Left ventricle myocardium inferior (tissue), 1 donor: ENCODE measurements around the gene CCDC50. TPM values are rescaled to one million over a fixed set of nuclear protein-coding genes. Genes with fewer than 3 reads are reported as not detected.
A peak's percentile ranks its signal among the peaks of the same experiment; 100 is the strongest.

Experiments used
- DNase-seq: peaks from one replicate; pipeline ENCODE4 v3.0.0-alpha.2; 2020
- H3K27ac ChIP-seq: fragments of 200-600 bp; replicated peaks from 2 replicates; pipeline ENCODE4 v1.8.0; 2021
- H3K27me3 ChIP-seq: fragments of 200-600 bp; 2 replicates; pipeline ENCODE4 v1.8.0; 2021; ENCODE audit warnings: low read depth
- H3K36me3 ChIP-seq: fragments of 200-600 bp; 2 replicates; pipeline ENCODE4 v1.8.0; 2021
- H3K4me1 ChIP-seq: fragments of 200-600 bp; 2 replicates; pipeline ENCODE4 v1.8.0; 2021
- H3K4me3 ChIP-seq: fragments of 200-600 bp; 2 replicates; pipeline ENCODE4 v1.8.0; 2021; ENCODE audit warnings: mild to moderate bottlenecking, moderate library complexity
- H3K9me3 ChIP-seq: fragments of 200-600 bp; replicated peaks from 2 replicates; pipeline ENCODE4 v1.8.0; 2021
- CTCF ChIP-seq: fragments of 200-600 bp; IDR thresholded peaks from 2 replicates; pipeline ENCODE4 v1.8.0; 2021; ENCODE audit warnings: antibody characterized with exemption, mild to moderate bottlenecking, borderline replicate concordance
- intact Hi-C: fragments of 100-400 bp; cut with micrococcal nuclease; formaldehyde crosslinking; loops from one replicate; pipeline ENCODE4 v1.11.0; 2022
- total RNA-seq: library from RNA; stranded (reverse); fragmentation: NEBNext Ultra II Directional; extraction: Animal tissue kit (Norgen Biotek cat#: 25700); gene quantifications from one replicate; pipeline ENCODE4 v1.2.1, GENCODE V29; 2021
- donor health status: DM: no; HTN: yes; CAD: no; lungs with severe emphysema.

Gene CCDC50
- total RNA-seq, 1 donor from 2014 or later: 52.1 TPM

- Histone ChIP-seq H3K27me3 (no peaks in the 10 kb centered on the region), H3K4me3 (peak overlapping the region; percentile 28), H3K9me3 (peaks cover 7% of the 10 kb centered on the region), H3K36me3 (no peaks in the 10 kb centered on the region), H3K27ac (peak overlapping the region; percentile 44), H3K4me1 (peaks cover 5% of the 10 kb centered on the region)
- TF ChIP-seq CTCF: no peak
- DNase-seq: no peak
- intact Hi-C loops: no loop called here
Observed at GRCh38 chr3:191290311-191291025, 38.7 kb upstream of the CCDC50 start.

GRCh38 chr3:191292243-191293015 lies 36.8 kb upstream of the CCDC50 start:
- intact Hi-C loops: no loop called here
- Histone ChIP-seq H3K4me1 (peaks cover 5% of the 10 kb centered on the region), H3K9me3 (peaks cover 4% of the 10 kb centered on the region)

GRCh38 chr3:191294291-191294690 lies 34.9 kb upstream of the CCDC50 start:
- TF ChIP-seq CTCF: no peak
- Histone ChIP-seq H3K9me3 (no peaks in the 10 kb centered on the region), H3K27ac (no peak overlapping the region), H3K4me1 (peaks cover 5% of the 10 kb centered on the region), H3K36me3 (no peaks in the 10 kb centered on the region), H3K4me3 (no peak overlapping the region), H3K27me3 (no peaks in the 10 kb centered on the region)
- DNase-seq: no peak
- intact Hi-C loops: no loop called here

More at GRCh38 chr3:191292243-191293015, 36.8 kb upstream of the CCDC50 start:
- Histone ChIP-seq H3K4me3 (no peak overlapping the region), H3K27ac (no peak overlapping the region), H3K27me3 (no peaks in the 10 kb centered on the region), H3K36me3 (no peaks in the 10 kb centered on the region)
- no peak for DNase-seq
- no peak for TF ChIP-seq CTCF

GRCh38 chr3:191296041-191296541 lies 33.1 kb upstream of the CCDC50 start:
- intact Hi-C loops: no loop called here
- H3K9me3 ChIP-seq: no peaks in the 10 kb centered on the region
- H3K27me3 ChIP-seq: no peaks in the 10 kb centered on the region
- H3K27ac ChIP-seq: no peak overlapping the region
- no peaks in the 10 kb centered on the region for H3K36me3 ChIP-seq
- DNase-seq: no peak
- no peak overlapping the region for H3K4me3 ChIP-seq
- no peak for TF ChIP-seq CTCF
- H3K4me1 ChIP-seq: no peaks in the 10 kb centered on the region

GRCh38 chr3:191298846-191299245 lies 30.3 kb upstream of the CCDC50 start:
- Histone ChIP-seq H3K36me3 (no peaks in the 10 kb centered on the region), H3K4me3 (no peak overlapping the region), H3K4me1 (no peaks in the 10 kb centered on the region), H3K27me3 (no peaks in the 10 kb centered on the region), H3K27ac (no peak overlapping the region), H3K9me3 (no peaks in the 10 kb centered on the region)
- DNase-seq: no peak
- intact Hi-C loops: no loop called here
- TF ChIP-seq CTCF: no peak
